GM23338 (cell line): ENCODE measurements around the gene TRAK1. TPM values are rescaled to one million over a fixed set of nuclear protein-coding genes. Genes with fewer than 3 reads are reported as not detected.

Experiments used
- ATAC-seq: fragments of 200-7000 bp; cut with Tn5 transposase; 3 replicates; pipeline ENCODE4 v1.9.1; 2020
- DNase-seq: peaks from one replicate; pipeline ENCODE4 v3.0.0-alpha.2; 2015; ENCODE audit warnings: low spot score
- H2AFZ ChIP-seq: fragments of 200-600 bp; sonication (generic); 2 replicates; pipeline ENCODE4 v1.8.0; 2016; ENCODE audit warnings: antibody characterized with exemption, mild to moderate bottlenecking, moderate library complexity
- H3F3A ChIP-seq: fragments of 200-600 bp; sonication (generic); replicated peaks from 2 replicates; pipeline ENCODE4 v1.8.0; 2017; ENCODE audit warnings: antibody characterized with exemption, mixed run types, low read depth
- H3K27ac ChIP-seq: fragments of 200-600 bp; sonication (generic); 2 replicates; pipeline ENCODE4 v1.6.1; 2016; ENCODE audit warnings: low read depth
- H3K27me3 ChIP-seq: fragments of 200-600 bp; sonication (generic); 2 replicates; pipeline ENCODE4 v1.8.0; 2016; ENCODE audit warnings: mild to moderate bottlenecking, mixed run types, moderate library complexity; ENCODE audit not compliant: insufficient read depth
- H3K36me3 ChIP-seq: fragments of 200-600 bp; sonication (generic); 2 replicates; pipeline ENCODE4 v1.8.0; 2016; ENCODE audit warnings: mild to moderate bottlenecking; ENCODE audit not compliant: insufficient read depth
- H3K4me1 ChIP-seq: fragments of 200-600 bp; sonication (generic); 2 replicates; pipeline ENCODE4 v1.8.0; 2016; ENCODE audit warnings: mild to moderate bottlenecking, moderate library complexity; ENCODE audit not compliant: insufficient read depth
- H3K4me2 ChIP-seq: fragments of 200-600 bp; sonication (generic); 2 replicates; pipeline ENCODE4 v1.7.1; 2017; ENCODE audit warnings: mixed run types
- H3K4me3 ChIP-seq: fragments of 200-600 bp; sonication (generic); 2 replicates; pipeline ENCODE4 v1.6.1; 2016; ENCODE audit warnings: mixed run types
- H3K79me2 ChIP-seq: fragments of 200-600 bp; sonication (generic); replicated peaks from 2 replicates; pipeline ENCODE4 v1.8.0; 2017; ENCODE audit warnings: mild to moderate bottlenecking; ENCODE audit not compliant: insufficient read depth
- H3K9me2 ChIP-seq: fragments of 200-600 bp; sonication (generic); 2 replicates; pipeline ENCODE4 v1.8.0; 2017; ENCODE audit not compliant: insufficient read depth
- H4K20me1 ChIP-seq: fragments of 200-600 bp; sonication (generic); replicated peaks from 2 replicates; pipeline ENCODE4 v1.8.0; 2017; ENCODE audit warnings: mild to moderate bottlenecking; ENCODE audit not compliant: insufficient read depth
- H3K27ac Mint-ChIP-seq: 2 replicates; pipeline ENCODE4 v1.8.0; 2020; ENCODE audit warnings: inconsistent platforms, mild to moderate bottlenecking, moderate library complexity, mixed read lengths
- H3K27me3 Mint-ChIP-seq: 3 replicates; pipeline ENCODE4 v1.8.0; 2022; ENCODE audit warnings: low read depth, mild to moderate bottlenecking, moderate library complexity, mixed read lengths, inconsistent platforms; ENCODE audit not compliant: insufficient read depth, poor library complexity
- H3K36me3 Mint-ChIP-seq: 3 replicates; pipeline ENCODE4 v1.8.0; 2021; ENCODE audit warnings: low read depth, mild to moderate bottlenecking, inconsistent platforms, moderate library complexity, mixed read lengths
- H3K4me1 Mint-ChIP-seq: 3 replicates; pipeline ENCODE4 v1.8.0; 2020; ENCODE audit warnings: mild to moderate bottlenecking, inconsistent platforms, mixed read lengths
- H3K4me3 Mint-ChIP-seq: 3 replicates; pipeline ENCODE4 v1.8.0; 2021; ENCODE audit warnings: moderate library complexity, mild to moderate bottlenecking, inconsistent platforms, mixed read lengths
- H3K9me3 Mint-ChIP-seq: 3 replicates; pipeline ENCODE4 v1.8.0; 2020; ENCODE audit warnings: moderate library complexity, mild to moderate bottlenecking, inconsistent platforms, mixed read lengths
- CREB1 ChIP-seq: fragments of 250-450 bp; sonication (Bioruptor Pico); IDR thresholded peaks from 2 replicates; pipeline ENCODE4 v1.5.0; 2020; ENCODE audit warnings: low read depth, mild to moderate bottlenecking, moderate library complexity
- CTCF ChIP-seq, 2 experiments: fragments of 200-600 bp in 1 of 2; sonication (generic) in 1 of 2; conservative IDR thresholded peaks; 2 replicates each; pipeline versions ENCODE4 v1.5.1 to v1.6.1; 2016 to 2017; ENCODE audit warnings: antibody characterized with exemption in 2 of 2, low read depth in 2 of 2, mild to moderate bottlenecking in 2 of 2, moderate library complexity in 1 of 2
- EZH2 ChIP-seq: fragments of 200-600 bp; sonication (generic); IDR thresholded peaks from one replicate; pipeline ENCODE4 v1.8.0; 2017; ENCODE audit warnings: antibody characterized with exemption, mild to moderate bottlenecking, low read depth; ENCODE audit not compliant: unreplicated experiment
- EZH2phosphoT487 ChIP-seq: fragments of 200-600 bp; sonication (generic); IDR thresholded peaks from one replicate; pipeline ENCODE4 v1.8.1; 2018; ENCODE audit warnings: antibody characterized with exemption; ENCODE audit not compliant: unreplicated experiment
- JUNB ChIP-seq: IDR thresholded peaks from one replicate; pipeline ENCODE4 v1.6.1; 2016; ENCODE audit warnings: antibody characterized with exemption; ENCODE audit not compliant: unreplicated experiment
- NANOG ChIP-seq: IDR thresholded peaks from 2 replicates; pipeline ENCODE4 v1.6.1; 2016; ENCODE audit warnings: antibody characterized with exemption, borderline replicate concordance
- POLR2AphosphoS5 ChIP-seq: IDR thresholded peaks from 2 replicates; pipeline ENCODE4 v1.6.1; 2016; ENCODE audit warnings: antibody characterized with exemption, low read depth
- REST ChIP-seq: IDR thresholded peaks from one replicate; pipeline ENCODE4 v1.6.1; 2018; ENCODE audit warnings: antibody characterized with exemption; ENCODE audit not compliant: unreplicated experiment
- STAT1 ChIP-seq: IDR thresholded peaks from one replicate; pipeline ENCODE4 v1.6.1; 2016; ENCODE audit warnings: antibody characterized with exemption; ENCODE audit not compliant: unreplicated experiment
- ZNF114 ChIP-seq: fragments of 250-450 bp; sonication (Bioruptor Pico); IDR thresholded peaks from 2 replicates; pipeline ENCODE4 v1.5.0; 2020; ENCODE audit warnings: mild to moderate bottlenecking, moderate library complexity
- ZNF331 ChIP-seq: fragments of 250-450 bp; sonication (Bioruptor Pico); IDR thresholded peaks from 2 replicates; pipeline ENCODE4 v1.5.0; 2020; ENCODE audit warnings: low read depth, mild to moderate bottlenecking, moderate library complexity
- ZNF462 ChIP-seq: fragments of 250-450 bp; sonication (Bioruptor Pico); IDR thresholded peaks from 2 replicates; pipeline ENCODE4 v1.5.0; 2020; ENCODE audit warnings: mild to moderate bottlenecking, moderate library complexity
- polyA plus RNA-seq: library from polyadenylated mRNA; unstranded; fragments of >200 nt; fragmentation: Nextera tagmentation; extraction: Ambion mirVana; gene quantifications from 2 replicates; pipeline ENCODE4 v1.2.1, GENCODE V29; 2016
- total RNA-seq: library from RNA; depleted of rRNA; stranded (reverse); fragments of >200 nt; shearing (Covaris generic); gene quantifications from 2 replicates; pipeline ENCODE4 v1.2.3, GENCODE V29; 2014
- TF ChIP-seq, protein P1 (sequence below): IDR thresholded peaks from 2 replicates; pipeline ENCODE4 v1.6.1; 2016; ENCODE audit warnings: antibody characterized with exemption

The TRAK1 gene
- total and polyA plus RNA-seq, 2 experiments from 2014 or later = 13.4 to 47.4 TPM

DNA sequence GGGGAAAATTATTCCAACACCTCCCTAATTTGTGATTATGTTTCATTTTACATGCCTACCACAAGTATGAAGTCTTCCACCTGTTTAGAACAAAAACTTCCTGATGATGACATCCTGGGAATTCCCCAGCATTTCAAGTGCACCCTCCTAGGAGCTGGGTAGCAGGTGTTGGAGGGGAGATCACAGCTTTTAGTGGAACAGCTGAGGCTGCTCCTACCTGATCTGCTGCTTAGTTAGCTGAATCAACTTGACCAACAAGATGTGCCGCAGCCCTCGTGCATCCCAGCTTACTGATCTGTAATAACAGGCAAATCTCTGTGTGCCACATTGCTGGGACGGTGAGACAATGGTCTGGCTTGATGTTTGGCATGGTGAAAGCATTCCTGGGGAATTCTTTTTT, 29.7 kb downstream of the TRAK1 start:
- Histone ChIP-seq H3K9me2 (no peaks in the 10 kb centered on the region), H4K20me1 (0 out of 2 replicates have a peak, but pooled peaks cover 3% of the 10 kb centered on the region), H3K27me3 (no peaks in the 10 kb centered on the region), H3K27ac (0 out of 2 replicates have a peak overlapping the region, but pooled peaks have one; percentile 6), H3K79me2 (peaks cover 4% of the 10 kb centered on the region; the same call in 1 of the 2 replicates), H3F3A (no peaks in the 10 kb centered on the region), H3K4me2 (no peak overlapping the region), H2AFZ (no peak overlapping the region), H3K4me1 (peaks cover 12% of the 10 kb centered on the region; the same call in 1 of the 2 replicates), H3K4me3 (no peak overlapping the region), H3K36me3 (no peaks in the 10 kb centered on the region)
- Mint-ChIP-seq H3K36me3 (peaks cover 4% of the 10 kb centered on the region; the same call in 2 of the 3 replicates), H3K9me3 (no peaks in the 10 kb centered on the region), H3K27ac (no peak overlapping the region), H3K4me1 (peaks cover 36% of the 10 kb centered on the region), H3K27me3 (no peaks in the 10 kb centered on the region), H3K4me3 (no peak overlapping the region)
- ATAC-seq (no peak), DNase-seq (peak; percentile 30)
- TF ChIP-seq STAT1 (no peak), CREB1 (CRISPR knock-in tag) (no peak), ZNF331 (CRISPR knock-in tag) (no peak), NANOG (no peak), POLR2AphosphoS5 (no peak), CTCF (conservative IDR thresholded peaks at IDR 0.05; ENCODE audit: low read depth in 2 of 2) (no peak), EZH2phosphoT487 (no peak), ZNF462 (CRISPR knock-in tag) (no peak), EZH2 (no peak), REST (no peak), JUNB (no peak), ZNF114 (CRISPR knock-in tag) (no peak)
- TF ChIP-seq, protein P1, sequence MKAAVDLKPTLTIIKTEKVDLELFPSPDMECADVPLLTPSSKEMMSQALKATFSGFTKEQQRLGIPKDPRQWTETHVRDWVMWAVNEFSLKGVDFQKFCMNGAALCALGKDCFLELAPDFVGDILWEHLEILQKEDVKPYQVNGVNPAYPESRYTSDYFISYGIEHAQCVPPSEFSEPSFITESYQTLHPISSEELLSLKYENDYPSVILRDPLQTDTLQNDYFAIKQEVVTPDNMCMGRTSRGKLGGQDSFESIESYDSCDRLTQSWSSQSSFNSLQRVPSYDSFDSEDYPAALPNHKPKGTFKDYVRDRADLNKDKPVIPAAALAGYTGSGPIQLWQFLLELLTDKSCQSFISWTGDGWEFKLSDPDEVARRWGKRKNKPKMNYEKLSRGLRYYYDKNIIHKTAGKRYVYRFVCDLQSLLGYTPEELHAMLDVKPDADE = no peak
